NOMO-1 treated with DMSO at 0.1 percent for 48 hours (cell line): ENCODE results near the gene NDUFA13.

ENCODE experiments used
- DNase-seq: peaks from one replicate; lab custom pipeline; 2025; ENCODE audit not compliant: unreplicated experiment; lab: John Stamatoyannopoulos, UW

NDUFA13 gene

GRCh38 chr19:19488875-19489690 is 26.9 kb upstream of the NDUFA13 start:
- DNase-seq = peak; percentile 89

DNA sequence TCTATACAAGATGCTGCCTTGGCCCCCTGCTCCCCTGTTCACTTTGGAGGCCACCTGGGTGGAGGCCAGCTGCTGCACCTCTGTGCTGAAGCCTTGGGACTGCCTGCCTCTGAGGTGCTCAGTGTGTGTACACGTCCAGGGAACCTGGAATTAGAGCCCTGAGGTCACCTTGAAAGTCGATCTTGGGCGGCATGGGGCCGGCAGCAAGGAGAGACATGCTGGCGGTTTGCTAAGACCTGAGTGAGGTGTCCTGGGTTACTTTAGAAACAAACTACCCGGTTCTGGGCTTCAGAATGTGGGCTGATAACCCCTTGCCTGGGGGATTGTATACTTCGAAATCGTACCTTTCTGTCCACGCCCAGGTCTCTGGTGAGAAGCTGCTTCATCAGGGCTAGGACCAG is 26.2 kb upstream of the NDUFA13 start:
- DNase-seq = no peak

DNA sequence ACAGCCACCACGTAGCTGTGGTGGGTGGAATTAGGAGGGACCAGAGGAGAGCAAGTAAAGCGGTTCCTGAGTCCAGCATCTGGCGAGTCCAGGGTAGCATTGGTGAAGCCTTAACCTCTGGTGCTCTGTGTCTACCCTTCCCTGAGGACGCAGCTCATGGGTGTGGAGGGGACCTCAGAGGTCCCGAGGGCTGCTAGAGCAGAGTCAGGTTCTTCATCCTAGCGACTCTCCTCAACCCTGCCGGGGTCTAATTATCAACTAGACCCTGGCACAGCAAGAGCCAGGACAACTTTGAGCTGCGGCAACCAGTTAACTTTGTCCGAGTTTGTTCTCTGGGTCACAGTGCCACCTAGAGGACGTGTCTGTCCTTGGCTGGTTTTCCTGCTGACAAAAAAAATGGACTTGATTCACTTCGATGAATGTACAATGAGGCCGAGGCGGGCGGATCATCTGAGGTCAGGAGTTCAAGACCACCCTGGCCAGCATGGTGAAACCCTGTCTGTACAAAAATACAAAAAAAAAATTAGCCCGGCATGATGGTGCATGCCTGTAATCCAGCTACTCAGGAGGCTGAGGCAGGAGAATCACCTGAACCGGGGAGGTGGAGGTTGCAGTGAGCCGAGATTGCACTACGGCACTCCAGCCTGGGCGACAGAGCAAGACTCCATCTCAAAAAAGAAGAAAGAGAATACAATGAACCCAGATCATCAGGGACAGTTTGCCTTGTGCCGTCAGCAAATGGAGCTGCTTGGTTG is 25.6 kb upstream of the NDUFA13 start:
- DNase-seq = peak; percentile 77

GRCh38 chr19:19491321-19492025 is 24.6 kb upstream of the NDUFA13 start:
- DNase-seq = no peak

GRCh38 chr19:19492026-19492610 is 23.9 kb upstream of the NDUFA13 start:
- no peak for DNase-seq

- no peak for DNase-seq
Measured at GRCh38 chr19:19493841-19494546, 22.0 kb upstream of the NDUFA13 start.

DNA sequence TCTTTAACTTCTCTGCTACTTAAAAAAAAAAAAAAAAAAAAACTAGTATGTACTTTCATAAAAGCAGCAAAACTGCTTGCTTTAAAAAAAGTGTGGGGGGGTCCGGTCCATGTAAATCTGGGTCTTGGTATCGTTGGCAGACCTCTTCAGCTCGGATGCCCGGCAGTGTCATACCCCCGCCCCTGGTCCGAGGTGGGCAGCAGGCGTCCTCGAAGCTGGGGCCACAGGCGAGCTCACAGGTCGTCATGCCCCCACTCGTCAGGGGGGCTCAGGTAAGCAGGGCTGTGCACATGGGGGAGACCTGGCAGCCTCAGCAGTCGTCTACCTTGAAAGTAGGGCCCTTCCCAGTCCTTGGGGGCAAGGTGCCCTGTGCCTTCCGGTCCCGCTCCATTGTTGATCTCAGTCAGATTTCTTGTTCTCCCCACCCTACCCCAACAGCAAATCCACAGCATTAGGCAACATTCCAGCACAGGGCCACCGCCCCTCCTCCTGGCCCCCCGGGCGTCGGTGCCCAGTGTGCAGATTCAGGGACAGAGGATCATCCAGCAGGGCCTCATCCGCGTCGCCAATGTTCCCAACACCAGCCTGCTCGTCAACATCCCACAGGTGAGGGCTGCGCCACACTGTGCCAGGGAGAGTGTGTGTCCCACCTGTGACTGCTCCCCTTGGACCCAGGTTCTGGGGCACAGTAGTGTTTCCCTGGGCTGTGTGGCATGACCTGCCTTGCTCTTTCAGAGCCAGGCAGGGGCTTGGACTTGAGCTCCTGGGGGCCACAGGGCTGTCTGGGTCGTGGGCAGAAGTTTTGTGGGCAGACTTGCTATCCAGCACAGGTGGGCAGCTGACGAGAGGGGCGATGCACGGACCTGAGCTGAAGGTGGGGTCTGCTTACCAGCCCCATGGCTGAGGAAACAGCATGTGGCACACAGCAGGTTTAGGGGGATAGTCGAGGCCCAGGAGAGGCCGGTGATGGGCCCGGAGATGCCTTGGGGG is 20.1 kb upstream of the NDUFA13 start:
- no peak for DNase-seq

GRCh38 chr19:19498255-19498991 is 17.6 kb upstream of the NDUFA13 start:
- DNase-seq = no peak

GRCh38 chr19:19499272-19499995 is 16.6 kb upstream of the NDUFA13 start:
- no peak for DNase-seq

GRCh38 chr19:19500975-19501644 is 14.9 kb upstream of the NDUFA13 start:
- DNase-seq = no peak

- no peak for DNase-seq
Measured at GRCh38 chr19:19501798-19502197, 14.2 kb upstream of the NDUFA13 start.

DNA sequence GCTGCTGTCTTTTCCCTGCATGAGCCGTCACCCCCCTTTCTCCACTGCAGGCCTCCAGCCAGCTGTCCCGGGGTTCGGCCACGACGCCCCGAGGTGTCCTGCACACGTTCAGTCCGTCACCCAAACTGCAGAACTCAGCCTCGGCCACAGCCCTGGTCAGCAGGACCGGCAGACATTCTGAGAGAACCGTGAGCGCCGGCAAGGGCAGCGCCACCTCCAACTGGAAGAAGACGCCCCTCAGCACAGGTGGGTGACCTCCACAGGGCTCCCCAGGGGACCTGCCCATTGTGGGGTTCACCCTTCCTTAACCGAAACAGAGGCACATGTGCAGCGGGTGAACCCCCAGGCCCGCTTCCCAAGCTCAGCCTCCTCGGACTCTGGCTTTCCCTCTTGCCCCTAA is 13.7 kb upstream of the NDUFA13 start:
- no peak for DNase-seq

DNA sequence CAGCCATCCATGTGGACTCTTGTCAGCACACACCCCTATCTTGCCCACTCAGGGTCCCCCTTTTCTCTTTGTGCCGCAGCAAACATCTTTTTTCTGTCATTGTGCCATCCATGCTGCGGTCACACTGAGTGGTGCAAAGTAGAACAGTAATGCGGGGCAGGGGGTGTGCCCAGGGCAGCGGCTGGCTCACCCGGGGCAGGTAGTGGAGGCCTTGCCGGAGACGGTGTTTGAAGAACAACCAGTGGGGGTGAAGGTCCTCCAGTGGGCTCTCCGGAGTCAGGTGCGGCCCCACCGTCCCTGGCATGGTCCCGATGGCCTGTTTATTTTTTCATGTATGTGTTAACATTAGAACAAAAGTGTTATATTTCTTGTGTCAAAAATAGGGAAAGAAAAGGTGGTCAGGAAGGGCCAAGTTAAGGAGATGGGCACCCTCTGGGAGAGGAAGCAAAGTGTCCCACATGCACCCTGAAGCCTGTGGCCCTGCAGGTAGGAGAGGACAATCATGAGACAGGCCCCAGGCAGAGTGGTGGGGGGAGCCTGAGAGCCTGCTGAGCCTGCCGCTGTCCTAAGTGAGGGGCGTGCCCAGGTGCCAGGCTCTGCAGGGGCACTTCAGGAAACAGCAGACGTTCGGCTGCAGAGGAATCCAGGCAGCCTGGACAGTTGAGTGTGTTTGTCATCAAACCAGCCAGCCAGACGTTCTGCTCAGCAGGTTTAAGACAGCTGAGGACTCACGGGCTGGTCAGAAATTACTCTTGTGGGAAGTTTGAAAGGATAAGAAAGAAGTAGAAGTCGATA is 13.0 kb upstream of the NDUFA13 start:
- DNase-seq = no peak

- DNase-seq = no peak
Measured at GRCh38 chr19:19504754-19505668, 11.0 kb upstream of the NDUFA13 start.

DNA sequence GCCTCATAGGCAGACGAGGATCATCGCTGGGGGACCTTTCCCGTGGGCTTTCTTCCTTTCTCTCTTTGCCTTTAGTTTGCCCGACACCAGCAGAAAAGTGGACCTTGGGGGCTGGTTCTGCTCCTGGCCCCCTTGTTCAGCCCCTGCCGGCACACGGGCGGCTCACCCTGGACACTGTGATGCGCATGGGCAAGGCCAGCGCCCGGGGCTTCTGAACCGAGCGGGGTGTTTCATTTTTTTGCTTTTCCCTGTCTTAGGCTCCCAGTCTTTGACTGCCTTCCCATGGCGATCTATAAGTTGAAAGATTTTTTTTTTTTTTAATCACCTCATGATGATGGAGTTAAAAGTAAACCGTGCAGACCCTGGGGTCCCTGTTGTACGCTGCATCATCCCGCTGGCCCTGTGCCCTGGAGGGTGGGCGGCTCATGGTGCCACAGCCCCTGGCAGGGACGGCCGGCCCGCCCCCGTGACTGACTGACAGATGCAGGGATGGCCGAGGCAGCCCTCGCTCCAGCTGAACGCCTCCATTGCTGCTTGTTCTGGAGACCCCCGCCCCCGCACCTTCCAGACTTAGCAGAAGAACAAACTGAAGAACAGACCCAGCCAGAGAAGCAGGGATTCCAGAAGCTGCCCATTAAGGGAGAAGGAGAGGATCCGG is 10.2 kb upstream of the NDUFA13 start:
- DNase-seq = no peak
